NOMO-1 treated with DMSO at 0.1 percent for 48 hours (cell line): ENCODE measurements around the gene RTN4.

Experiments
- DNase-seq: peaks from one replicate; lab custom pipeline; 2025; ENCODE audit not compliant: unreplicated experiment; lab: John Stamatoyannopoulos, UW

Gene RTN4

GRCh38 chr2:54928719-54929118, 121.5 kb downstream of the RTN4 start:
- no peak for DNase-seq

DNA sequence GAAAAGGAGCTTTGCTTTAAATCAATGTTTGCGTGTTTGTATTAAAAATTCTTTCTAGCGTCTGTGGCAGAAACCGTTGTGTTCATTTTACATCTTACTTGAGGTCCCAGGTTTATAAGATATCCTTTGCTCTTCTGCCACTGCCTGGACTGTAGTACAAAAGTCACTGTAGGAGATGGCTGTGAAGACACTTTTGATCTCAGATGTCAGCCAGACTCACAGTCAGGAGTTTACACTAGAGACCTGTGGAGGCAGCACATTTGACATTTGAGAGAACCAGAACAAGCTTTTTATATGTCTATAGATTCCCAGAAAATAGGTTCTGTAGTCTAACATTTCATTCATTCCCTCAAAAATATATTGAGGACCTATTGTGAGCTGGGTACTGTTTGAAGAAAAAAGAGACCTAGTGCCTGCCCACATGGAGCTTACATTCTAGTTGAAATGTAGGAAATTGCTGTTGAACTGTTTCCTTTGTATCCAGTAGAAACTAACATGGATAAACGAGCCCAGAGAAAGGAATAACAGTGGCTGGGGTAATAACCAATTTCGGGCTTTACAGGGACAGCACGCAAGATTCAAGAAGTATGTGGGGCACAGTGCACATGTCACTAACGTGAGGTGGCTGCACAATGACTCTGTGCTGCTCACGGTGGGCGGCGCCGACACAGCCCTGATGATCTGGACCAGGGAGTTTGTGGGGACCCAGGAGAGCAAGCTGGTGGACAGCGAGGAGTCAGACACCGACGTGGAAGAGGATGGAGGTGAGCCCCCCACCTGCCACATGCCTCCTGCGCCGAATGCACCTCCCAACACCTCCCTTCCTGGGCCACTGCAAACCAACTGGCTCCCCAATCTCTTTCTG, 122.3 kb downstream of the RTN4 start:
- DNase-seq, result no peak

DNA sequence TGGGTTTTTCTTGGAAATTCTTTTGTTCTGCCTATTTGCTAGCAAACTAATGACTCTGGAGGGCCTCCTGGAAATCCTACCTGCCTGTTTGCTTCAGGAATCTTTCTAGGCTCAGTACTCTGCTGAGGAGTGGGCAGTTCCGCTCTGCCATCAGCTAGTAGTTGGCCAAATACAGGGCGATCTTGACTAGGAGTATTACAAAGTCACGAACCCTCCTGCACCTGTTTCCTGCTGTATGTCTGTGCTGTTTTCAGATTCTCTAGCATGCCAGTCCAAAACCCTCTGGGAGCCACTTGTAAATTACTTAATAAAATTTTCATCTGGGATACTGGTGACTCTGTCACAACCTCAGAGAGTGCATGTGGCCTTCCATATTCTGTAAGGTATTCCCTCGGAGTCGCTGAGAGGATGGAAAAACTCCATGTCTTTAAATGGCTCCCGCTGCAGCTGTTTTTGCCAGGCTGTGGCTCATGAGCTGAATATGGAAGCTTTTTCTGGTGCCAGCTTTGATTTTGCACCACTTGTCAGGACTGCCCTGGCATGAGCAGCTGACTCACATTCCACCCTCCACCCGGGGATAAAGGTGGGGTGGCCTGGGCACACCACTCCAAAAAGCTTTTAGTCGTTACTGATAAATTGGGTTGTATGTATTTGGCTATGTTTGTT, 123.0 kb downstream of the RTN4 start:
- DNase-seq, result no peak

DNA sequence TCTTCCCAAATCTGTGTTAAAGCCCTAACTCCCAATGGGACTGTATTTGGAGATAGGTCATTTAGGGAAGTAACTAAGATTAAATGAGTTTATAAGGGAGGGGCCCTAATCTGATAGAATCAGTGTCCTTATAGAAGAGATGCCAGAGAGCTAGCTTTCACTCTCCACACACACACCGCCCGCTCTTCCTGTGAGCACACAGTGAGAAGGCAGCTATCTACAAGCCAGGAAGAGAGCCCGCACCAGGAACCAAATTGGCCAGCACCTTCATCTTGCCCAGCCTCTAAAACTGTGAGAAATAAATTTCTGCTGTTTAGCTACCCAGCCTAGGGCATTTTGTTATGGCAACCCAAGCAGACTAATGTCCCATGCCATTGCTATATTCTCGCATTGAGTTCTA, 125.2 kb downstream of the RTN4 start:
- DNase-seq, result no peak

- no peak for DNase-seq
Observed at GRCh38 chr2:54924121-54924520, 126.1 kb downstream of the RTN4 start.
